ENCODE results near the gene SMIM1. TPM values are rescaled to one million over a fixed set of nuclear protein-coding genes. Genes with fewer than 3 reads are reported as not detected.

SMIM1 gene
- total and polyA plus RNA-seq, 2 of the 4 experiments (the other 2 are of a cell fraction), result 0.90 to 3.4 TPM

DNA sequence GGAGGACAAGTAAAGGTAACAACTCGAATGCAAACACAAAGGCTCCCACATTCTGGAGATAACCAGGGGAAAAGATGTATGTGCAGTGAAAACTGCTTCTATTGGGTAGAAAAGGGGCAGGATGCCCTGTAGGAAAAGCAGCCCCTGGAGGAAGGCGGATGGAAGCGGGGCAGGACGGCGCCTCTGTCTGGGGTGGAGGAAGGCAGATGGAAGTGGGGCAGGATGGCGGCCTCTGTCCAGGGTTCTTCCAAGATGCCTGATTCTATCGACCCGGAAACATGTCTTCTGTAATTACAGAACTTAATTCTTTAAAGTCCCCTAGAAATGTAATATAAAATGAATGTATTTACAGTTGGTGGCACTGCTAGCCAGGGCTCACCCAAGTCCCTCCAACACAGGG lies 47.8 kb downstream of the SMIM1 start:
- Histone ChIP-seq H3K36me3 (ENCODE audit: control insufficient read depth, insufficient read depth, low read length) (peaks cover 41% of the 10 kb centered on the region), H3K4me2 (ENCODE audit: low read depth, low read length) (no peak overlapping the region), H3K27me3 (ENCODE audit: control insufficient read depth, insufficient read depth, low read length) (no peaks in the 10 kb centered on the region), H3K56ac (ENCODE audit: extremely low read depth, insufficient read depth, low read length) (no peak overlapping the region), H2AFZ (replicated peaks; ENCODE audit: low read length, poor library complexity) (no peak overlapping the region), H2AK9ac (replicated peaks; ENCODE audit: low read depth, low read length, poor library complexity) (no peak overlapping the region), H4K5ac (ENCODE audit: low read depth, low read length) (no peak overlapping the region), H3K14ac (replicated peaks; ENCODE audit: low read depth, low read length) (no peak overlapping the region), H3K9ac (ENCODE audit: low read depth, low read length) (no peak overlapping the region), H4K20me1 (ENCODE audit: insufficient read depth, low read length) (no peaks in the 10 kb centered on the region), H3K4me3 (ENCODE audit: insufficient read depth, low read depth, low read length) (no peak overlapping the region), H3K4ac (ENCODE audit: low read depth, low read length) (no peak overlapping the region), H3K4me1 (ENCODE audit: control insufficient read depth, insufficient read depth, low read length) (no peaks in the 10 kb centered on the region), H3K18ac (ENCODE audit: low read depth, low read length) (no peak overlapping the region), H3K79me1 (ENCODE audit: low read depth in 1 of 2, low read length in 2 of 2) (no peaks in the 10 kb centered on the region), H3K9me3 (ENCODE audit: control insufficient read depth, insufficient read depth, low read length) (no peaks in the 10 kb centered on the region), H2BK20ac (ENCODE audit: low read depth, low read length) (no peak overlapping the region), H4K91ac (ENCODE audit: insufficient read depth, low read depth, low read length) (no peak overlapping the region), H2AK5ac (ENCODE audit: low read depth, low read length) (no peak overlapping the region), H2BK5ac (ENCODE audit: low read depth, low read length, poor library complexity, severe bottlenecking) (no peak overlapping the region), H4K8ac (ENCODE audit: low read depth in 2 of 2, low read length in 2 of 2) (no peak overlapping the region), H2BK15ac (ENCODE audit: low read depth, low read length) (no peak overlapping the region), H2BK120ac (ENCODE audit: low read depth, low read length) (no peak overlapping the region), H3K27ac (ENCODE audit: insufficient read depth, low read length) (no peak overlapping the region), H3K9me1 (ENCODE audit: insufficient read depth, low read length) (no peaks in the 10 kb centered on the region), H3K23ac (ENCODE audit: low read depth, low read length) (no peak overlapping the region)
- no CpG with 5 or more reads among the region's 8 CpGs for WGBS, 2 experiments (ENCODE audit: extremely low coverage in 2 of 2, insufficient read length in 1 of 2)
- BruUV-seq (replicated peaks), result no TSS peak
- CTCF ChIA-PET, result no interaction called here
- intact Hi-C loops (cut with micrococcal nuclease) (no loop called here), dilution Hi-C loops (cut with HindIII; ENCODE audit: low sequenced_read_pairs, unreplicated experiment) (no loop called here), in situ Hi-C loops (cut with MboI; ENCODE audit: low sequenced_read_pairs) (no loop called here)
- POLR2A ChIA-PET (ENCODE audit: unreplicated experiment), result no interaction called here
- ATAC-seq (ENCODE audit: low read depth), result no peak
- TF ChIP-seq RCOR1 (IDR thresholded peaks at IDR 0.05; ENCODE audit: insufficient replicate concordance, low read length), result no peak
- TF ChIP-seq BHLHE40 (IDR thresholded peaks at IDR 0.05; ENCODE audit: low read depth, low read length), result no peak
- no peak for TF ChIP-seq POLR2A (IDR thresholded peaks at IDR 0.05; ENCODE audit: low read depth, low read length)
- no peak for TF ChIP-seq FOS (IDR thresholded peaks at IDR 0.05; ENCODE audit: low read depth, low read length)
- no peak for TF ChIP-seq NFE2L2 (IDR thresholded peaks at IDR 0.05; ENCODE audit: low read depth, low read length)
- no peak for TF ChIP-seq MAZ (IDR thresholded peaks at IDR 0.05; ENCODE audit: borderline replicate concordance, low read depth, low read length)
- no peak for TF ChIP-seq USF2 (IDR thresholded peaks at IDR 0.05; ENCODE audit: low read depth, low read length)
- no peak for TF ChIP-seq CTCF (conservative IDR thresholded peaks at IDR 0.05; ENCODE audit: low read depth, low read length)
- TF ChIP-seq CHD1 (IDR thresholded peaks at IDR 0.05; ENCODE audit: low read depth, low read length), result no peak
- TF ChIP-seq CEBPB (IDR thresholded peaks at IDR 0.05; ENCODE audit: low read depth, low read length), result no peak
- TF ChIP-seq RFX5 (IDR thresholded peaks at IDR 0.05; ENCODE audit: low read depth, low read length), result no peak
- TF ChIP-seq, protein P1, sequence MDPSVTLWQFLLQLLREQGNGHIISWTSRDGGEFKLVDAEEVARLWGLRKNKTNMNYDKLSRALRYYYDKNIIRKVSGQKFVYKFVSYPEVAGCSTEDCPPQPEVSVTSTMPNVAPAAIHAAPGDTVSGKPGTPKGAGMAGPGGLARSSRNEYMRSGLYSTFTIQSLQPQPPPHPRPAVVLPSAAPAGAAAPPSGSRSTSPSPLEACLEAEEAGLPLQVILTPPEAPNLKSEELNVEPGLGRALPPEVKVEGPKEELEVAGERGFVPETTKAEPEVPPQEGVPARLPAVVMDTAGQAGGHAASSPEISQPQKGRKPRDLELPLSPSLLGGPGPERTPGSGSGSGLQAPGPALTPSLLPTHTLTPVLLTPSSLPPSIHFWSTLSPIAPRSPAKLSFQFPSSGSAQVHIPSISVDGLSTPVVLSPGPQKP (IDR thresholded peaks at IDR 0.05; ENCODE audit: borderline replicate concordance, low read depth, low read length), result no peak
- no peak for DNase-seq
